ENCODE results near the gene DR1. TPM values are rescaled to one million over a fixed set of nuclear protein-coding genes. Genes with fewer than 3 reads are reported as not detected.

The DR1 gene
- total and polyA plus RNA-seq, 8 donors: 10.2 to 78.2 (median 23.8) TPM

DNA sequence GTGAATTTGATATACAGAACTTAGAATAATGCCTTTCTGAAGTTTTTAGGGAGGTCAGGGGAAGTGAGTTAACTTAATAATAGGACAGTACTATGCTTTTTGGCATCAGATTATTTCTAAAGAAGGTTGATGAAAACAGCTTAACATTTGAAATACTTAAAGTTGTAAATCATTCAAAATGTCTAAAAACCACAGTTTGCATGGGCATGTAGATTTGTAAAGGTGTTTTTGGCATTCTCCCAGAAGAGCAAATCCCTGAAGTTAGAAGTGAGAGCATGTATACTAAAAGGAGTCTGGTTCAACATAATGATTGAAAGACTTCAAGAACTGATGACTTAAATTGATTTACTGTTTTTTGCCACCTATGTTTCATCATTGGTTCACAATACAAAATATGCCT lies 6.7 kb downstream of the DR1 start:
- H3K4me1 ChIP-seq: peaks cover 0 to 78% (median 53%) of the 10 kb centered on the region in 4 donors

DNA sequence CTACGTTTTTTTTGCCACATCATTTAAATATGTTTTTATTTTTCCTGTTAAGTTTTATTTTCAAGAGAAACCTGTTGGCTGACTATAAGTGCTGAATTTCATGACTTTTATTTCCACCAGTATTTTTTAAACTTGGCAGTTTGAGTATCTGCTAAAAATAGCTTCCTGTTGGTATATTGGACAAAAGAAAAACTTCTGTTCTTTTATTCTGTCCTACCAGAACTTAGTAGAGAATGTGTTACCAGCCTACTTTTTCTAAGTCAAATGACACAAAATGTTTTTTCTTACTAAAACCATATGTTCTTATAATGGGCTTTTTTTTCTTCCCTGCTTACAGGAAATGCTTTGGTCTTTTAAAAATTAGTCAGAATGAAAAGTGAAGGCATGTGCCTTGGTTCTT lies 7.6 kb downstream of the DR1 start:
- Histone ChIP-seq H3K27me3 (no peaks in the 10 kb centered on the region), H3K4me1 (peaks cover 0 to 78% (median 53%) of the 10 kb centered on the region in 4 donors), H3K4me3 (no peak overlapping the region), H3K27ac (peak overlapping the region in 1 of 5 donors; percentile 14), H3K9me3 (no peaks in the 10 kb centered on the region), H3K36me3 (peaks cover 17 to 55% (median 46%) of the 10 kb centered on the region in 4 donors)
- WGBS, 5 donors: 44 to 67% (median 49%) methylated on average over 1 of the region's 1 CpG
- no peak for TF ChIP-seq EP300 (IDR thresholded peaks at IDR 0.05)
- TF ChIP-seq, protein P1, sequence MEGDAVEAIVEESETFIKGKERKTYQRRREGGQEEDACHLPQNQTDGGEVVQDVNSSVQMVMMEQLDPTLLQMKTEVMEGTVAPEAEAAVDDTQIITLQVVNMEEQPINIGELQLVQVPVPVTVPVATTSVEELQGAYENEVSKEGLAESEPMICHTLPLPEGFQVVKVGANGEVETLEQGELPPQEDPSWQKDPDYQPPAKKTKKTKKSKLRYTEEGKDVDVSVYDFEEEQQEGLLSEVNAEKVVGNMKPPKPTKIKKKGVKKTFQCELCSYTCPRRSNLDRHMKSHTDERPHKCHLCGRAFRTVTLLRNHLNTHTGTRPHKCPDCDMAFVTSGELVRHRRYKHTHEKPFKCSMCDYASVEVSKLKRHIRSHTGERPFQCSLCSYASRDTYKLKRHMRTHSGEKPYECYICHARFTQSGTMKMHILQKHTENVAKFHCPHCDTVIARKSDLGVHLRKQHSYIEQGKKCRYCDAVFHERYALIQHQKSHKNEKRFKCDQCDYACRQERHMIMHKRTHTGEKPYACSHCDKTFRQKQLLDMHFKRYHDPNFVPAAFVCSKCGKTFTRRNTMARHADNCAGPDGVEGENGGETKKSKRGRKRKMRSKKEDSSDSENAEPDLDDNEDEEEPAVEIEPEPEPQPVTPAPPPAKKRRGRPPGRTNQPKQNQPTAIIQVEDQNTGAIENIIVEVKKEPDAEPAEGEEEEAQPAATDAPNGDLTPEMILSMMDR (IDR thresholded peaks at IDR 0.05): no peak
- no peak for TF ChIP-seq POLR2A (IDR thresholded peaks at IDR 0.05)
- no peak for TF ChIP-seq POLR2AphosphoS5 (IDR thresholded peaks at IDR 0.05)
- intact Hi-C loops (cut with DNase I; ENCODE audit: low total_unique reads): no loop called here
- DNase-seq: no peak

More for the DNA sequence above, 6.7 kb downstream of the DR1 start:
- no peak overlapping the region for H3K4me3 ChIP-seq
- no peak for DNase-seq
- no peaks in the 10 kb centered on the region for H3K27me3 ChIP-seq
- H3K27ac ChIP-seq: no peak overlapping the region
- intact Hi-C loops (cut with DNase I; ENCODE audit: low total_unique reads): no loop called here
- H3K9me3 ChIP-seq: no peaks in the 10 kb centered on the region
- peaks cover 17 to 46% (median 37%) of the 10 kb centered on the region in 4 donors for H3K36me3 ChIP-seq
- TF ChIP-seq EP300 (IDR thresholded peaks at IDR 0.05) (no peak), POLR2A (IDR thresholded peaks at IDR 0.05) (no peak), POLR2AphosphoS5 (IDR thresholded peaks at IDR 0.05) (no peak)
- TF ChIP-seq, protein P1 (IDR thresholded peaks at IDR 0.05): no peak

DNA sequence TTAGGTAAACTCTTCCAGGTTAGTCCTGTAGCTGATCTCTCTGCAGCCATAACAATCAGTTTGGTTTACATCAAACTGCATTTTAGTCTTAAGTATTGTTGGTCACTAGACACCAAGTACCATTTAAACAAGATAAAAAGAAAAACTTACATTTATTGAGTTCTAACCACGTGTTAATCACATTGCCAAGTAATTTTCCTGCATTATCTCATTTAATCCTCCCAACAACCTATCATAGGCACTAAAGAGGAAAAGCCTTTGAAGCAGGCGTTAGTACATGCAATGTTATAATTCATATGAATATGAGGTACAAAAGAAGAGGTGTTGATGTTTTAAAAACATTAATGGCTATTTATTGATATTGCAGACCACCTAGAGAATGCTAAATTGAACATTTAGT lies 9.0 kb downstream of the DR1 start:
- Histone ChIP-seq H3K4me3 (no peak overlapping the region), H3K27ac (no peak overlapping the region), H3K4me1 (peaks cover 0 to 78% (median 50%) of the 10 kb centered on the region in 4 donors), H3K36me3 (peaks cover 17 to 63% (median 56%) of the 10 kb centered on the region in 4 donors), H3K9me3 (no peaks in the 10 kb centered on the region), H3K27me3 (no peaks in the 10 kb centered on the region)
- intact Hi-C loops (cut with DNase I; ENCODE audit: low total_unique reads): no loop called here
- 40 to 67% (median 42%) methylated on average over 2 of the region's 2 CpGs for WGBS, 5 donors
- no peak for DNase-seq
- TF ChIP-seq EP300 (IDR thresholded peaks at IDR 0.05) (no peak), POLR2AphosphoS5 (IDR thresholded peaks at IDR 0.05) (no peak), POLR2A (IDR thresholded peaks at IDR 0.05) (no peak)
- TF ChIP-seq, protein P1 (IDR thresholded peaks at IDR 0.05): no peak

DNA sequence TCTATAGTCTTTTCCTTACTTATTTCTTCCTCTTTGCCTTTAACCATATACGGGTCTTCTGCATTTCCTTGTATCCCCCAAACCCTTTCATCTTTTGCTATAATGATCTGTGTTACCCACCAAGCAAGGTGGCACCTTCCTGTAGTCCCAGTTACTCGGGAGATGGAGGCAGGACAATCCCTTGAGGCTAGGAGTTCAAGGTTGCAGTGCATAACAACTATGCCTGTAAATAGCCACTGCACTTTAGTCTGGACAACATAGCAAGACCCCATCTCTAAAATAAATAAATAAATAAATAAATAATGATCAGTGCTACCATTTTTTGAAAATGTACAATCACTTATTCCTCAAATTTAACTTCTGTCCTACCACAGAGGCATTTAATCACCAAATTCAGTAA lies 11.5 kb downstream of the DR1 start:
- peaks cover 1 to 77% (median 43%) of the 10 kb centered on the region in 4 donors for H3K4me1 ChIP-seq
- DNase-seq: no peak
- peaks cover 17 to 74% (median 59%) of the 10 kb centered on the region in 4 donors for H3K36me3 ChIP-seq
- intact Hi-C loops (cut with DNase I; ENCODE audit: low total_unique reads): no loop called here
- no peaks in the 10 kb centered on the region for H3K27me3 ChIP-seq
- WGBS, 5 donors: 96 to 100% (median 97%) methylated on average over 2 of the region's 2 CpGs
- H3K9me3 ChIP-seq: no peaks in the 10 kb centered on the region
- TF ChIP-seq POLR2AphosphoS5 (IDR thresholded peaks at IDR 0.05) (no peak), EP300 (IDR thresholded peaks at IDR 0.05) (no peak), POLR2A (IDR thresholded peaks at IDR 0.05) (no peak)
- TF ChIP-seq, protein P1 (IDR thresholded peaks at IDR 0.05): no peak
- H3K27ac ChIP-seq: no peak overlapping the region
- no peak overlapping the region for H3K4me3 ChIP-seq
